Nephron (organoid): ENCODE results near the gene ECHDC3.

ENCODE experiments used
- H3K27ac Mint-ChIP-seq, 3 experiments: 2 replicates each; pipeline ENCODE4 v1.8.0; 2020; ENCODE audit warnings: mixed read lengths in 3 of 3, mild to moderate bottlenecking in 2 of 3, moderate library complexity in 1 of 3
- H3K27me3 Mint-ChIP-seq: 2 replicates; pipeline ENCODE4 v1.8.0; 2021; ENCODE audit warnings: low read depth, mild to moderate bottlenecking, moderate library complexity, mixed read lengths
- H3K36me3 Mint-ChIP-seq: 2 replicates; pipeline ENCODE4 v1.8.0; 2020; ENCODE audit warnings: low read depth, mixed read lengths
- H3K4me1 Mint-ChIP-seq: 2 replicates; pipeline ENCODE4 v1.8.0; 2020; ENCODE audit warnings: mixed read lengths
- H3K4me3 Mint-ChIP-seq, 3 experiments: 2 replicates each; pipeline ENCODE4 v1.8.0; 2020; ENCODE audit warnings: mild to moderate bottlenecking in 3 of 3, mixed read lengths in 3 of 3, moderate library complexity in 2 of 3
- H3K9me3 Mint-ChIP-seq: 2 replicates; pipeline ENCODE4 v1.8.0; 2020; ENCODE audit warnings: mixed read lengths
- CTCF ChIP-seq, 3 experiments: fragments of 200-600 bp; sonication (generic); IDR thresholded peaks; one replicate each; pipeline ENCODE4 v1.5.0; 2021; ENCODE audit warnings: antibody characterized with exemption in 3 of 3; ENCODE audit not compliant: unreplicated experiment in 3 of 3

ECHDC3 gene

GRCh38 chr10:11742009-11742778 is at the start of gene ECHDC3:
Gene ECHDC3, plus strand, starts transcription at chr10:11742382. Its CDS starts 195 bp downstream, at chr10:11742577.
- H3K4me1 Mint-ChIP-seq, result peaks cover 13% of the 10 kb centered on the region
- TF ChIP-seq CTCF (IDR thresholded peaks at IDR 0.05; ENCODE audit: unreplicated experiment in 3 of 3), result no peak

GRCh38 chr10:11693376-11693775 is 48.8 kb upstream of the ECHDC3 start:
- Mint-ChIP-seq H3K4me3 (no peak overlapping the region), H3K36me3 (no peaks in the 10 kb centered on the region), H3K4me1 (peaks cover 9% of the 10 kb centered on the region), H3K9me3 (no peaks in the 10 kb centered on the region), H3K27me3 (peaks cover 12% of the 10 kb centered on the region), H3K27ac (no peak overlapping the region)
- no peak for TF ChIP-seq CTCF (IDR thresholded peaks at IDR 0.05; ENCODE audit: unreplicated experiment in 3 of 3)

More at GRCh38 chr10:11742009-11742778, at the start of gene ECHDC3:
- Mint-ChIP-seq H3K27ac (no peak within 1 kb of the TSS), H3K27me3 (peaks cover 36% of the 10 kb centered on the region), H3K36me3 (peaks cover 9% of the 10 kb centered on the region), H3K4me3 (peak within 1 kb of the TSS; percentile 58 to 73 (median 70)), H3K9me3 (peaks cover 23% of the 10 kb centered on the region)

GRCh38 chr10:11695779-11696178 is 46.4 kb upstream of the ECHDC3 start:
- H3K9me3 Mint-ChIP-seq, result no peaks in the 10 kb centered on the region
- no peak for TF ChIP-seq CTCF (IDR thresholded peaks at IDR 0.05; ENCODE audit: unreplicated experiment in 3 of 3)
- H3K4me3 Mint-ChIP-seq, result no peak overlapping the region
- H3K27me3 Mint-ChIP-seq, result peaks cover 5% of the 10 kb centered on the region
- H3K4me1 Mint-ChIP-seq, result no peaks in the 10 kb centered on the region
- H3K36me3 Mint-ChIP-seq, result no peaks in the 10 kb centered on the region
- peak overlapping the region in 1 of 3 experiments; percentile 48 for H3K27ac Mint-ChIP-seq

GRCh38 chr10:11697718-11698527 is 44.3 kb upstream of the ECHDC3 start:
- H3K36me3 Mint-ChIP-seq, result no peaks in the 10 kb centered on the region
- peak overlapping the region in 1 of 3 experiments; percentile 15 for H3K27ac Mint-ChIP-seq
- H3K27me3 Mint-ChIP-seq, result peaks cover 8% of the 10 kb centered on the region
- TF ChIP-seq CTCF (IDR thresholded peaks at IDR 0.05; ENCODE audit: unreplicated experiment in 3 of 3), result no peak
- no peaks in the 10 kb centered on the region for H3K4me1 Mint-ChIP-seq
- H3K9me3 Mint-ChIP-seq, result no peaks in the 10 kb centered on the region
- no peak overlapping the region for H3K4me3 Mint-ChIP-seq

- Mint-ChIP-seq H3K4me3 (no peak overlapping the region), H3K36me3 (no peaks in the 10 kb centered on the region), H3K9me3 (no peaks in the 10 kb centered on the region), H3K27me3 (peaks cover 8% of the 10 kb centered on the region), H3K4me1 (peaks cover 3% of the 10 kb centered on the region), H3K27ac (peak overlapping the region in 1 of 3 experiments; percentile 55)
- TF ChIP-seq CTCF (IDR thresholded peaks at IDR 0.05; ENCODE audit: unreplicated experiment in 3 of 3), result no peak
Measured at GRCh38 chr10:11698691-11699549, 43.3 kb upstream of the ECHDC3 start.
